OCI-LY7 (cell line): ENCODE measurements around the gene PSTPIP2. TPM values are rescaled to one million over a fixed set of nuclear protein-coding genes. Genes with fewer than 3 reads are reported as not detected.

Experiments
- BruUV-seq: library from RNA; stranded (reverse); fragments of 400-500 nt; replicated peaks from 2 replicates; lab custom pipeline; 2021; lab: Mats Ljungman, UMichigan
- CTCF ChIA-PET: fragments of 300-600 bp; sonication (Branson Sonifier 250); formaldehyde crosslinking; loops from one replicate; lab custom pipeline; 2022; ENCODE audit warnings: antibody characterized with exemption; ENCODE audit not compliant: unreplicated experiment; lab: Charles Lee
- POLR2A ChIA-PET: fragments of 300-600 bp; sonication (Branson Sonifier 250); formaldehyde crosslinking; loops from one replicate; lab custom pipeline; 2022; ENCODE audit warnings: antibody characterized with exemption; lab: Charles Lee
- DNase-seq: peaks from one replicate; pipeline ENCODE4 v3.0.0-alpha.2; 2015; ENCODE audit warnings: low spot score
- H2AFZ ChIP-seq: fragments of 200-600 bp; sonication (generic), shearing (Covaris generic); 2 replicates; pipeline ENCODE4 v1.6.1; 2014; ENCODE audit warnings: mild to moderate bottlenecking, antibody characterized with exemption, low read length, moderate library complexity
- H3K27ac ChIP-seq: fragments of 200-600 bp; sonication (generic); 2 replicates; pipeline ENCODE4 v1.5.1; 2014; ENCODE audit warnings: mixed run types, low read depth, mild to moderate bottlenecking, moderate library complexity, low read length, inconsistent platforms; ENCODE audit not compliant: poor library complexity, severe bottlenecking
- H3K36me3 ChIP-seq: fragments of 200-600 bp; sonication (generic); 2 replicates; pipeline ENCODE4 v1.6.1; 2014; ENCODE audit warnings: mild to moderate bottlenecking, antibody characterized with exemption, low read length, moderate library complexity, mixed read lengths; ENCODE audit not compliant: insufficient read depth
- H3K4me1 ChIP-seq: fragments of 200-600 bp; sonication (generic); 2 replicates; pipeline ENCODE4 v1.5.1; 2014; ENCODE audit warnings: mild to moderate bottlenecking, low read length; ENCODE audit not compliant: insufficient read depth, poor library complexity, severe bottlenecking
- H3K4me2 ChIP-seq: fragments of 200-600 bp; sonication (generic); 2 replicates; pipeline ENCODE4 v1.6.1; 2014; ENCODE audit warnings: mild to moderate bottlenecking, low read length
- H3K4me3 ChIP-seq: fragments of 200-600 bp; sonication (generic); 2 replicates; pipeline ENCODE4 v1.5.1; 2014; ENCODE audit warnings: mild to moderate bottlenecking, low read depth, low read length; ENCODE audit not compliant: poor library complexity, severe bottlenecking
- H3K79me2 ChIP-seq: fragments of 200-600 bp; sonication (generic); 2 replicates; pipeline ENCODE4 v1.6.1; 2016; ENCODE audit warnings: low read depth, mild to moderate bottlenecking, low read length, moderate library complexity, mixed read lengths; ENCODE audit not compliant: insufficient read depth
- H3K9me2 ChIP-seq: fragments of 200-600 bp; sonication (generic); 2 replicates; pipeline ENCODE4 v1.6.1; 2016; ENCODE audit warnings: mild to moderate bottlenecking, low read length, mixed read lengths; ENCODE audit not compliant: insufficient read depth
- H3K9me3 ChIP-seq: fragments of 200-600 bp; sonication (generic); 2 replicates; pipeline ENCODE4 v1.6.1; 2014; ENCODE audit warnings: mild to moderate bottlenecking, mixed run types, low read length, mixed read lengths
- H4K20me1 ChIP-seq: fragments of 200-600 bp; sonication (generic); 2 replicates; pipeline ENCODE4 v1.6.1; 2014; ENCODE audit warnings: mild to moderate bottlenecking, antibody characterized with exemption, low read length, moderate library complexity, mixed read lengths; ENCODE audit not compliant: insufficient read depth
- EZH2phosphoT487 ChIP-seq: fragments of 200-600 bp; sonication (generic); IDR thresholded peaks from 2 replicates; pipeline ENCODE4 v1.6.1; 2018; ENCODE audit warnings: low read depth, borderline replicate concordance, mild to moderate bottlenecking, mixed run types, antibody characterized with exemption, low read length, moderate library complexity, mixed read lengths
- intact Hi-C: fragments of 100-400 bp; cut with micrococcal nuclease; formaldehyde crosslinking; loops from one replicate; pipeline ENCODE4 v1.10.0; 2022; ENCODE audit not compliant: unreplicated experiment
- total RNA-seq, 2 experiments: library from RNA; depleted of rRNA in 1 of 2; stranded (reverse); fragments of >200 nt in 1 of 2; shearing (Covaris generic) in 1 of 2; gene quantifications; 2 replicates each; pipeline ENCODE4 v1.2.3, GENCODE V29; 2014 to 2022
- TF ChIP-seq, protein P1 (sequence below): fragments of 200-600 bp; sonication (generic); conservative IDR thresholded peaks from 2 replicates; pipeline ENCODE4 v1.5.1; 2014; ENCODE audit warnings: mild to moderate bottlenecking, antibody characterized with exemption, low read length, moderate library complexity, mixed read lengths

PSTPIP2 gene
- total RNA-seq, 2 experiments from 2014 or later = not detected

DNA sequence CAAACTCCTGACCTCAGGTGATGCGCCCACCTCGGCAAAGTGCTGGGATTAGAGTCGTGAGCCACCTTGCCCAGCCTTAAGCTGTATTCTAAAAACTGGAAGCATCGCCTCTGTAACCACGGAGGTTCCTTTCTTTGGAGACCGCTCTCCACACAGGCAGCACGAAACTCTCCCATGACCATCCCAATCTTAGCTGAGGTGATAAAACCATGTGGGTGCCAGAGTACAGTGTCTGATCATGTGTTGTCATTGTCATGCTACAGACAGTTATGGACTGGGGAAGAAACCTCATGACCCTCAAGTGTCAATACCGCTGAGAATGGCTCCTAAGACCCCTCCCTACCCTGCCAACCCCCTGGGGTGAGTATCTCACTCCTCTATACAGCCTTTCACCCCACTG is 63.5 kb downstream of the PSTPIP2 start:
- Histone ChIP-seq H3K79me2 (no peaks in the 10 kb centered on the region), H3K4me3 (no peak overlapping the region), H3K27ac (no peak overlapping the region), H3K4me1 (peaks cover 11% of the 10 kb centered on the region), H3K36me3 (no peaks in the 10 kb centered on the region), H2AFZ (no peak overlapping the region), H3K4me2 (no peak overlapping the region), H3K9me3 (no peaks in the 10 kb centered on the region), H3K9me2 (no peaks in the 10 kb centered on the region), H4K20me1 (no peaks in the 10 kb centered on the region)
- intact Hi-C loops = no loop called here
- ChIA-PET POLR2A (no interaction called here), CTCF (no interaction called here)
- no TSS peak for BruUV-seq
- TF ChIP-seq, protein P1, sequence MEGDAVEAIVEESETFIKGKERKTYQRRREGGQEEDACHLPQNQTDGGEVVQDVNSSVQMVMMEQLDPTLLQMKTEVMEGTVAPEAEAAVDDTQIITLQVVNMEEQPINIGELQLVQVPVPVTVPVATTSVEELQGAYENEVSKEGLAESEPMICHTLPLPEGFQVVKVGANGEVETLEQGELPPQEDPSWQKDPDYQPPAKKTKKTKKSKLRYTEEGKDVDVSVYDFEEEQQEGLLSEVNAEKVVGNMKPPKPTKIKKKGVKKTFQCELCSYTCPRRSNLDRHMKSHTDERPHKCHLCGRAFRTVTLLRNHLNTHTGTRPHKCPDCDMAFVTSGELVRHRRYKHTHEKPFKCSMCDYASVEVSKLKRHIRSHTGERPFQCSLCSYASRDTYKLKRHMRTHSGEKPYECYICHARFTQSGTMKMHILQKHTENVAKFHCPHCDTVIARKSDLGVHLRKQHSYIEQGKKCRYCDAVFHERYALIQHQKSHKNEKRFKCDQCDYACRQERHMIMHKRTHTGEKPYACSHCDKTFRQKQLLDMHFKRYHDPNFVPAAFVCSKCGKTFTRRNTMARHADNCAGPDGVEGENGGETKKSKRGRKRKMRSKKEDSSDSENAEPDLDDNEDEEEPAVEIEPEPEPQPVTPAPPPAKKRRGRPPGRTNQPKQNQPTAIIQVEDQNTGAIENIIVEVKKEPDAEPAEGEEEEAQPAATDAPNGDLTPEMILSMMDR = no peak
- no peak for TF ChIP-seq EZH2phosphoT487
- no peak for DNase-seq

DNA sequence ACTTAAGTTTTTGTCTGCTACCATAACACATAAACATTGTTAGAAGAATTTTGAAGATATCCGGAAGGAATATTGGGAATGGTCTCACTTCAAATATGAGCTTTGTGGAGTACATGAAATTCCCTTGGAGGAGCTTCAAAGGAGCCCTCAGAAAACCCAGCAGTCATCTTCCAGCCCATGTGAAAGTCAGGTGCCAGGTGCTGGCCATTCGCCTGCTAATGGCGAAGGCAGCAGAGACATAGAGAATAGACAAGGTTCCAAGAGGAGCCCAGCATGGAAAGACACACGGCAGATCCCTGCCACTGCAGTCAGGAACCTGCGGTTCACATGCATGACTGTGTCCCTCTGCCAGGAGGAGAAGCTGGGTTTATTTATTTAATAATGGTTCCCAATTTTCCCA is 64.9 kb downstream of the PSTPIP2 start:
- ChIA-PET POLR2A (interaction anchor here (0.7 kb wide), 1 partner anchor 30 kb away, joined by 3 read pairs; no protein-coding TSS in a partner anchor), CTCF (no interaction called here)
- no peaks in the 10 kb centered on the region for H3K9me3 ChIP-seq
- no peaks in the 10 kb centered on the region for H3K36me3 ChIP-seq
- no TSS peak for BruUV-seq
- no peak overlapping the region for H3K27ac ChIP-seq
- no peak for DNase-seq
- H3K9me2 ChIP-seq = no peaks in the 10 kb centered on the region
- no peak overlapping the region for H2AFZ ChIP-seq
- intact Hi-C loops = no loop called here
- no peaks in the 10 kb centered on the region for H3K79me2 ChIP-seq
- H4K20me1 ChIP-seq = no peaks in the 10 kb centered on the region
- H3K4me2 ChIP-seq = no peak overlapping the region
- H3K4me3 ChIP-seq = no peak overlapping the region
- H3K4me1 ChIP-seq = no peaks in the 10 kb centered on the region
- TF ChIP-seq, protein P1 = no peak
- no peak for TF ChIP-seq EZH2phosphoT487

- H3K36me3 ChIP-seq = no peaks in the 10 kb centered on the region
- no peak for DNase-seq
- TF ChIP-seq EZH2phosphoT487 = no peak
- TF ChIP-seq, protein P1 = no peak
- H3K9me2 ChIP-seq = no peaks in the 10 kb centered on the region
- CTCF ChIA-PET = no interaction called here
- no peaks in the 10 kb centered on the region for H3K79me2 ChIP-seq
- POLR2A ChIA-PET = no interaction called here
- H3K4me1 ChIP-seq = no peaks in the 10 kb centered on the region
- H4K20me1 ChIP-seq = no peaks in the 10 kb centered on the region
- intact Hi-C loops = no loop called here
- H2AFZ ChIP-seq = no peak overlapping the region
- H3K27ac ChIP-seq = no peak overlapping the region
- no TSS peak for BruUV-seq
- H3K4me3 ChIP-seq = no peak overlapping the region
- no peaks in the 10 kb centered on the region for H3K9me3 ChIP-seq
- H3K4me2 ChIP-seq = no peak overlapping the region
Observed at GRCh38 chr18:46002934-46003333, 69.1 kb downstream of the PSTPIP2 start.
